ENCODE results near the gene ABCC4. TPM values are rescaled to one million over a fixed set of nuclear protein-coding genes. Genes with fewer than 3 reads are reported as not detected.

ABCC4 gene
- total and polyA plus RNA-seq, 2 donors from 2014 or later: 11.3 to 52.4 TPM

GRCh38 chr13:95035311-95036109, 265.7 kb downstream of the ABCC4 start:
- DNase-seq: no peak

GRCh38 chr13:95033890-95034289, 267.4 kb downstream of the ABCC4 start:
- DNase-seq: no peak
- no peak for FAIRE-seq

More at GRCh38 chr13:95035311-95036109, 265.7 kb downstream of the ABCC4 start:
- Histone ChIP-seq H3K9me3 (ENCODE audit: control insufficient read depth in 2 of 3, insufficient read depth in 1 of 3, low read length in 3 of 3) (no peaks in the 10 kb centered on the region), H3K36me3 (ENCODE audit: control insufficient read depth in 2 of 3, insufficient read depth in 3 of 3, low read length in 3 of 3) (peaks cover 0 to 4% (median 3%) of the 10 kb centered on the region in 3 donors), H3K27ac (ENCODE audit: low read depth in 2 of 2, low read length in 2 of 2) (no peak overlapping the region), H3K4me3 (ENCODE audit: low read length in 3 of 3) (no peak overlapping the region), H3K27me3 (ENCODE audit: control insufficient read depth, insufficient read depth, low read length) (no peaks in the 10 kb centered on the region), H3K9ac (ENCODE audit: low read length in 3 of 3) (no peak overlapping the region), H3K4me1 (ENCODE audit: control insufficient read depth in 2 of 3, insufficient read depth in 2 of 3, low read depth in 1 of 3, low read length in 3 of 3) (no peaks in the 10 kb centered on the region)
- intact Hi-C loops (cut with DNase I): no loop called here
- no peak for TF ChIP-seq CTCF (IDR thresholded peaks at IDR 0.05; ENCODE audit: borderline replicate concordance, extremely low read depth, insufficient read depth)
- no peak for FAIRE-seq

GRCh38 chr13:95032121-95032520, 269.1 kb downstream of the ABCC4 start:
- intact Hi-C loops (cut with DNase I): no loop called here
- no peak for DNase-seq
- Histone ChIP-seq H3K27me3 (ENCODE audit: control insufficient read depth, insufficient read depth, low read length) (no peaks in the 10 kb centered on the region), H3K36me3 (ENCODE audit: control insufficient read depth in 2 of 3, insufficient read depth in 3 of 3, low read length in 3 of 3) (peaks cover 0 to 4% (median 3%) of the 10 kb centered on the region in 3 donors), H3K9me3 (ENCODE audit: control insufficient read depth in 2 of 3, insufficient read depth in 1 of 3, low read length in 3 of 3) (no peaks in the 10 kb centered on the region), H3K4me1 (ENCODE audit: control insufficient read depth in 2 of 3, insufficient read depth in 2 of 3, low read depth in 1 of 3, low read length in 3 of 3) (no peaks in the 10 kb centered on the region), H3K9ac (ENCODE audit: low read length in 3 of 3) (no peak overlapping the region), H3K4me3 (ENCODE audit: low read length in 3 of 3) (no peak overlapping the region), H3K27ac (ENCODE audit: low read depth in 2 of 2, low read length in 2 of 2) (no peak overlapping the region)
- FAIRE-seq: no peak
- TF ChIP-seq CTCF (IDR thresholded peaks at IDR 0.05; ENCODE audit: borderline replicate concordance, extremely low read depth, insufficient read depth): no peak

More at GRCh38 chr13:95033890-95034289, 267.4 kb downstream of the ABCC4 start:
- Histone ChIP-seq H3K4me1 (ENCODE audit: control insufficient read depth in 2 of 3, insufficient read depth in 2 of 3, low read depth in 1 of 3, low read length in 3 of 3) (no peaks in the 10 kb centered on the region), H3K4me3 (ENCODE audit: low read length in 3 of 3) (no peak overlapping the region), H3K9me3 (ENCODE audit: control insufficient read depth in 2 of 3, insufficient read depth in 1 of 3, low read length in 3 of 3) (no peaks in the 10 kb centered on the region), H3K9ac (ENCODE audit: low read length in 3 of 3) (no peak overlapping the region), H3K36me3 (ENCODE audit: control insufficient read depth in 2 of 3, insufficient read depth in 3 of 3, low read length in 3 of 3) (peaks cover 0 to 4% (median 3%) of the 10 kb centered on the region in 3 donors), H3K27me3 (ENCODE audit: control insufficient read depth, insufficient read depth, low read length) (no peaks in the 10 kb centered on the region), H3K27ac (ENCODE audit: low read depth in 2 of 2, low read length in 2 of 2) (no peak overlapping the region)
- TF ChIP-seq CTCF (IDR thresholded peaks at IDR 0.05; ENCODE audit: borderline replicate concordance, extremely low read depth, insufficient read depth): no peak
- intact Hi-C loops (cut with DNase I): no loop called here

Measured in kidney (tissue), 14 donors.